Endothelial cell of umbilical vein (primary cell): ENCODE results near the gene MTCH1. TPM values are rescaled to one million over a fixed set of nuclear protein-coding genes. Genes with fewer than 3 reads are reported as not detected.

ENCODE experiments used
- BruUV-seq: library from RNA; stranded (reverse); fragments of 400-500 nt; replicated peaks from 2 replicates; lab custom pipeline; 2021; lab: Mats Ljungman, UMichigan
- CTCF ChIA-PET: fragments of 300-600, 350-600 bp; sonication (Branson Sonifier 250); formaldehyde crosslinking; loops from one replicate; lab custom pipeline; 2021; ENCODE audit warnings: antibody characterized with exemption, inconsistent platforms; lab: Charles Lee
- POLR2A ChIA-PET: fragments of 300-600, 350-600 bp; sonication (Branson Sonifier 250); formaldehyde crosslinking; loops from one replicate; lab custom pipeline; 2021; ENCODE audit warnings: antibody characterized with exemption, inconsistent platforms; lab: Charles Lee
- DNase-seq: peaks from one replicate; pipeline ENCODE4 v3.0.0-alpha.2; 2011; ENCODE audit warnings: low read depth, low spot score
- FAIRE-seq: peaks from 2 replicates; lab custom pipeline; 2011; peaks lifted over from hg19 to GRCh38; lab: Jason Lieb, UNC
- H2AFZ ChIP-seq: 2 replicates; pipeline ENCODE4 v1.6.0; 2012; ENCODE audit warnings: low read depth, low read length, control low read depth, inconsistent platforms
- H3K27ac ChIP-seq: 2 replicates; pipeline ENCODE4 v1.5.1; 2011; ENCODE audit warnings: low read depth, mild to moderate bottlenecking, control low read depth, low read length, moderate library complexity; ENCODE audit not compliant: insufficient read depth
- H3K27me3 ChIP-seq, 2 experiments: 2 replicates each; pipeline versions ENCODE4 v1.6.0 to v1.6.1; 2011; ENCODE audit warnings: low read length in 2 of 2, mixed read lengths in 1 of 2; ENCODE audit not compliant: control insufficient read depth in 2 of 2, insufficient read depth in 2 of 2
- H3K36me3 ChIP-seq, 2 experiments: 2 replicates in 1 of 2; 3 replicates in 1 of 2; pipeline ENCODE4 v1.5.1; 2011; ENCODE audit warnings: low read length in 2 of 2, mild to moderate bottlenecking in 1 of 2, moderate library complexity in 1 of 2; ENCODE audit not compliant: control insufficient read depth in 2 of 2, insufficient read depth in 2 of 2; ENCODE audit errors: extremely low read depth in 1 of 2
- H3K4me1 ChIP-seq: 3 replicates; pipeline ENCODE4 v1.5.1; 2011; ENCODE audit warnings: mild to moderate bottlenecking, low read length; ENCODE audit not compliant: control insufficient read depth, insufficient read depth; ENCODE audit errors: extremely low read depth
- H3K4me2 ChIP-seq: 2 replicates; pipeline ENCODE4 v1.6.1; 2011; ENCODE audit warnings: low read length, control low read depth, mixed read lengths; ENCODE audit not compliant: insufficient read depth
- H3K4me3 ChIP-seq, 3 experiments: fragments of 200-600 bp in 1 of 3; sonication (generic), shearing (Covaris generic) in 1 of 3; replicated peaks in 1 of 3; 2 replicates each; pipeline ENCODE4 v1.5.1; 2011 to 2016; ENCODE audit warnings: control low read depth in 3 of 3, low read length in 3 of 3, mild to moderate bottlenecking in 2 of 3, inconsistent platforms in 1 of 3, low read depth in 1 of 3, moderate library complexity in 1 of 3; ENCODE audit not compliant: insufficient read depth in 1 of 3
- H3K79me2 ChIP-seq: 2 replicates; pipeline ENCODE4 v1.6.0; 2012; ENCODE audit warnings: low read length, inconsistent platforms; ENCODE audit not compliant: control insufficient read depth, insufficient read depth
- H3K9ac ChIP-seq: replicated peaks from 2 replicates; pipeline ENCODE3; 2011; ENCODE audit warnings: low read length, control low read depth; ENCODE audit not compliant: insufficient read depth; ENCODE audit errors: extremely low read depth
- H3K9me1 ChIP-seq: replicated peaks from 3 replicates; pipeline ENCODE4 v1.6.0; 2011; ENCODE audit warnings: mild to moderate bottlenecking, low read length; ENCODE audit not compliant: control insufficient read depth, insufficient read depth; ENCODE audit errors: extremely low read depth
- H3K9me3 ChIP-seq: replicated peaks from 2 replicates; pipeline ENCODE4 v1.5.1; 2012; ENCODE audit warnings: low read length, inconsistent platforms; ENCODE audit not compliant: control insufficient read depth, insufficient read depth
- H4K20me1 ChIP-seq: replicated peaks from 2 replicates; pipeline ENCODE3; 2011; ENCODE audit warnings: mild to moderate bottlenecking, low read length; ENCODE audit not compliant: control insufficient read depth, insufficient read depth; ENCODE audit errors: extremely low read depth
- CTCF ChIP-seq, 2 donors: IDR thresholded peaks; 1 replicate in 1 of 2; 2 replicates in 1 of 2; pipeline ENCODE4 v1.5.1; 2011; ENCODE audit warnings: low read length in 2 of 2, mild to moderate bottlenecking in 2 of 2, moderate library complexity in 2 of 2, control low read depth in 1 of 2, inconsistent platforms in 1 of 2, low read depth in 1 of 2; ENCODE audit not compliant: insufficient read depth in 1 of 2; ENCODE audit errors: extremely low read depth in 1 of 2
- EZH2 ChIP-seq: IDR thresholded peaks from 2 replicates; pipeline ENCODE4 v1.6.1; 2012; ENCODE audit warnings: borderline replicate concordance, low read depth, mild to moderate bottlenecking, moderate library complexity, low read length, inconsistent platforms; ENCODE audit not compliant: severe bottlenecking
- FOS ChIP-seq: IDR thresholded peaks from 2 replicates; pipeline ENCODE4 v1.6.1; 2011; ENCODE audit warnings: mild to moderate bottlenecking, low read length, moderate library complexity, borderline replicate concordance; ENCODE audit not compliant: insufficient read depth
- GATA2 ChIP-seq: IDR thresholded peaks from 2 replicates; pipeline ENCODE4 v1.7.0; 2011; ENCODE audit warnings: low read depth, mild to moderate bottlenecking, moderate library complexity, mixed read lengths, low read length; ENCODE audit not compliant: insufficient read length, insufficient read depth
- JUN ChIP-seq: IDR thresholded peaks from 2 replicates; pipeline ENCODE4 v1.6.1; 2011; ENCODE audit warnings: borderline replicate concordance, low read depth; ENCODE audit not compliant: insufficient read length, insufficient read depth
- MAX ChIP-seq: IDR thresholded peaks from 2 replicates; pipeline ENCODE4 v1.6.1; 2011; ENCODE audit not compliant: insufficient read depth, insufficient read length
- MYC ChIP-seq: IDR thresholded peaks from one replicate; pipeline ENCODE4 v1.6.1; 2011; ENCODE audit warnings: mild to moderate bottlenecking, low read depth, low read length
- POLR2A ChIP-seq: IDR thresholded peaks from 2 replicates; pipeline ENCODE4 v1.6.1; 2012; ENCODE audit warnings: low read depth, mild to moderate bottlenecking, control low read depth, low read length
- POLR2AphosphoS5 ChIP-seq: IDR thresholded peaks from 2 replicates; pipeline ENCODE4 v1.6.1; 2012; ENCODE audit warnings: low read depth, mild to moderate bottlenecking, control low read depth, low read length, moderate library complexity; ENCODE audit not compliant: insufficient read depth
- dilution Hi-C: fragments of 300-500 bp; cut with MboI; formaldehyde crosslinking; loops from one replicate; pipeline ENCODE4 v1.15.0; 2019; ENCODE audit warnings: low sequenced_read_pairs; ENCODE audit not compliant: extremely low pct_ligation_motif_present
- intact Hi-C: fragments of 100-400 bp; cut with micrococcal nuclease; formaldehyde crosslinking; loops from one replicate; pipeline ENCODE4 v1.10.0; 2022
- polyA plus RNA-seq, 4 experiments: library from polyadenylated mRNA; depleted of rRNA in 3 of 4; stranded (reverse) in 3 of 4; unstranded in 1 of 4; fragments of >200 nt; gene quantifications; 2 replicates each; pipeline versions ENCODE4 v1.2.1 to v1.2.3, GENCODE V29; 2011 to 2012; ENCODE audit warnings: missing spikeins in 1 of 4
- total RNA-seq: library from RNA; stranded (reverse); gene quantifications from 2 replicates; pipeline ENCODE4 v1.2.3, GENCODE V29; 2021

Gene MTCH1
- total and polyA plus RNA-seq, 2 donors (not counting 3 experiments of a cell fraction or from before 2014, with no cell fraction given), result 218 to 228 TPM

DNA sequence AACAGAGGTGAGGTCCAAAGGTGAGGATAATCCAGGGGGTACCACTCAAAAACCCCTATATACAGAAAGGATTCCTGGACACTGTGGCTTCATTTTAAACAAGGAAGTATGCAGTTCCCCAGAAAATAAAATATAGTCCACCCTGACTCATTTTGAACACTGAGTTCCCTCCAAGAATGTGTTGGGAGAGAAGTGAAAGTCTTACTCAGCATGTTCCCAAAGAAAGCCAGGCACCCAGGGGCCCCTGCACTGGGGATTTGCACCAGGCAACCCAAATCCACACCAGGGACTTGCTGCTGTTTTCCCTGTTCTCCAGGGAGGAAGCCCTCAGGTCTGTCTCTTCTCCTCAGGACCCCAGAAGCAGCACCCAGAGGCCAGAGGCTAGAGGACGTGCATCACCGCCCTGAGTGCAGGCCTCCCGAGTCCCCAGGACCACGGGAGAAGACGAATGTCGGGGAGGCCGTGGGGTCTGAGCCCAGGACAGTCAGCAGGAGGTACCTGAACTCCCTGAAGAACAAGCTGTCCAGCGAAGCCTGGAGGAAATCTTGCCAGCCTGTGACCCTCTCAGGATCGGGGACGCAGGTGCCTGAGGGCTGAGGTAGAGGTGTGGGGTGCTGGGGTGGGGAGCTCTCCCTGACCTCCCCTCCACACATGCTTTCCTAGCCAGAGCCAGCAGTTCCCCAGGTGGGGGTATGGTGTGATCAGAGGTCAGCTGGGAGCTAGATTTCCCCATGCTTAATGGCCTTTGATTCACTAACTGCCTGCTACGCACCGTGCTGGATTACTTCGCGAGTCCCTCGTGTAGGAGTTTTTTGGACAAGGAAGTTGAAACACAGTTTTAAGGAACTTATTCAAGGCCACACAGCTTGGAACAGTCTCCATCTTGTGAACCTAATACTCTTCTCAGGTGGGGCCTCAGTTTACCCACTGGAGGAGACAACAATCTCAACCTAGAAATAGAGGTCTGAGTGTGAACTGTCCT is 22.8 kb upstream of the MTCH1 start:
- Histone ChIP-seq H3K9me1 (no peaks in the 10 kb centered on the region), H2AFZ (no peak overlapping the region), H4K20me1 (no peaks in the 10 kb centered on the region), H3K79me2 (no peaks in the 10 kb centered on the region), H3K27me3 (no peaks in the 10 kb centered on the region), H3K9ac (no peak overlapping the region), H3K36me3 (no peaks in the 10 kb centered on the region), H3K4me3 (no peak overlapping the region), H3K4me1 (no peaks in the 10 kb centered on the region), H3K4me2 (no peak overlapping the region), H3K27ac (no peak overlapping the region), H3K9me3 (no peaks in the 10 kb centered on the region)
- CTCF ChIA-PET, result interaction anchor here (0.5 to 1.9 kb wide), 2 partner anchors 9 to 178 kb away, joined by 4 to 10 read pairs; no protein-coding TSS in a partner anchor
- no TSS peak for BruUV-seq
- dilution Hi-C loops (no loop called here), intact Hi-C loops (no loop called here)
- no peak for DNase-seq
- TF ChIP-seq FOS, result no peak
- TF ChIP-seq POLR2A, result no peak
- TF ChIP-seq MYC, result no peak
- no peak for TF ChIP-seq EZH2
- no peak for TF ChIP-seq CTCF (IDR thresholded peaks at IDR 0.05; ENCODE audit: extremely low read depth in 1 of 2, insufficient read depth in 1 of 2, low read depth in 1 of 2, low read length in 2 of 2)
- TF ChIP-seq MAX, result no peak
- TF ChIP-seq JUN, result no peak
- no peak for TF ChIP-seq POLR2AphosphoS5
- TF ChIP-seq GATA2, result no peak
- no peak for FAIRE-seq
- POLR2A ChIA-PET, result no interaction called here
